Measurements from ENCODE around the gene USH2A.

USH2A gene

GRCh38 chr1:216075339-216075738, 347.9 kb downstream of the USH2A start:
- no peak for DNase-seq (ENCODE audit: low spot score in 2 of 2)
- Mint-ChIP-seq H3K4me1 (no peaks in the 10 kb centered on the region), H3K4me3 (no peak overlapping the region), H3K27me3 (no peaks in the 10 kb centered on the region), H3K27ac (no peak overlapping the region), H3K9me3 (no peaks in the 10 kb centered on the region), H3K36me3 (no peaks in the 10 kb centered on the region)
- no peak for ATAC-seq (ENCODE audit: low read depth)

GRCh38 chr1:216073793-216074595, 349.3 kb downstream of the USH2A start:
- Mint-ChIP-seq H3K4me3 (no peak overlapping the region), H3K9me3 (no peaks in the 10 kb centered on the region)
- ATAC-seq (ENCODE audit: low read depth), result no peak

GRCh38 chr1:216071262-216071661, 352.0 kb downstream of the USH2A start:
- Mint-ChIP-seq H3K27me3 (peaks cover 1% of the 10 kb centered on the region), H3K4me1 (no peaks in the 10 kb centered on the region), H3K9me3 (peaks cover 6% of the 10 kb centered on the region), H3K4me3 (no peak overlapping the region), H3K36me3 (no peaks in the 10 kb centered on the region), H3K27ac (no peak overlapping the region)
- DNase-seq (ENCODE audit: low spot score in 2 of 2) (no peak), ATAC-seq (ENCODE audit: low read depth) (no peak)

More at GRCh38 chr1:216073793-216074595, 349.3 kb downstream of the USH2A start:
- Mint-ChIP-seq H3K36me3 (no peaks in the 10 kb centered on the region), H3K27ac (no peak overlapping the region), H3K4me1 (no peaks in the 10 kb centered on the region), H3K27me3 (no peaks in the 10 kb centered on the region)
- no peak for DNase-seq (ENCODE audit: low spot score in 2 of 2)

GRCh38 chr1:216064643-216065042, 358.6 kb downstream of the USH2A start:
- no peak for DNase-seq (ENCODE audit: low spot score in 2 of 2)
- Mint-ChIP-seq H3K27ac (no peak overlapping the region), H3K4me1 (no peaks in the 10 kb centered on the region), H3K27me3 (peaks cover 1% of the 10 kb centered on the region), H3K9me3 (peaks cover 6% of the 10 kb centered on the region), H3K36me3 (no peaks in the 10 kb centered on the region), H3K4me3 (no peak overlapping the region)
- no peak for ATAC-seq (ENCODE audit: low read depth)

- H3K27me3 Mint-ChIP-seq, result no peaks in the 10 kb centered on the region
- DNase-seq (ENCODE audit: low spot score in 2 of 2) (no peak), ATAC-seq (ENCODE audit: low read depth) (no peak)
- no peak overlapping the region for H3K4me3 Mint-ChIP-seq
- no peaks in the 10 kb centered on the region for H3K36me3 Mint-ChIP-seq
- no peak overlapping the region for H3K27ac Mint-ChIP-seq
- no peaks in the 10 kb centered on the region for H3K4me1 Mint-ChIP-seq
- no peaks in the 10 kb centered on the region for H3K9me3 Mint-ChIP-seq
Observed at GRCh38 chr1:216057947-216058346, 365.3 kb downstream of the USH2A start.

GRCh38 chr1:216057063-216057462, 366.2 kb downstream of the USH2A start:
- H3K27ac Mint-ChIP-seq, result no peak overlapping the region
- no peaks in the 10 kb centered on the region for H3K36me3 Mint-ChIP-seq
- DNase-seq (ENCODE audit: low spot score in 2 of 2), result no peak
- H3K4me1 Mint-ChIP-seq, result no peaks in the 10 kb centered on the region
- ATAC-seq (ENCODE audit: low read depth), result no peak
- no peaks in the 10 kb centered on the region for H3K27me3 Mint-ChIP-seq
- H3K9me3 Mint-ChIP-seq, result no peaks in the 10 kb centered on the region
- H3K4me3 Mint-ChIP-seq, result no peak overlapping the region

GRCh38 chr1:216055004-216055403, 368.2 kb downstream of the USH2A start:
- no peaks in the 10 kb centered on the region for H3K36me3 Mint-ChIP-seq
- no peaks in the 10 kb centered on the region for H3K27me3 Mint-ChIP-seq
- peaks cover 3% of the 10 kb centered on the region for H3K9me3 Mint-ChIP-seq
- H3K27ac Mint-ChIP-seq, result no peak overlapping the region
- no peaks in the 10 kb centered on the region for H3K4me1 Mint-ChIP-seq
- no peak for ATAC-seq (ENCODE audit: low read depth)
- DNase-seq (ENCODE audit: low spot score in 2 of 2), result no peak
- no peak overlapping the region for H3K4me3 Mint-ChIP-seq

- no peak overlapping the region for H3K4me3 Mint-ChIP-seq
- no peak for ATAC-seq (ENCODE audit: low read depth)
Observed at GRCh38 chr1:216054600-216054999, 368.6 kb downstream of the USH2A start.

GRCh38 chr1:216051071-216051470, 372.2 kb downstream of the USH2A start:
- DNase-seq (ENCODE audit: low spot score in 2 of 2) (no peak), ATAC-seq (ENCODE audit: low read depth) (no peak)
- Mint-ChIP-seq H3K4me1 (no peaks in the 10 kb centered on the region), H3K27me3 (no peaks in the 10 kb centered on the region), H3K27ac (no peak overlapping the region), H3K9me3 (peaks cover 5% of the 10 kb centered on the region), H3K36me3 (no peaks in the 10 kb centered on the region), H3K4me3 (no peak overlapping the region)

More at GRCh38 chr1:216054600-216054999, 368.6 kb downstream of the USH2A start:
- Mint-ChIP-seq H3K9me3 (peaks cover 4% of the 10 kb centered on the region), H3K4me1 (no peaks in the 10 kb centered on the region), H3K27me3 (no peaks in the 10 kb centered on the region), H3K36me3 (no peaks in the 10 kb centered on the region), H3K27ac (no peak overlapping the region)
- no peak for DNase-seq (ENCODE audit: low spot score in 2 of 2)

GRCh38 chr1:216049741-216050430, 373.4 kb downstream of the USH2A start:
- H3K4me1 Mint-ChIP-seq, result no peaks in the 10 kb centered on the region
- peaks cover 5% of the 10 kb centered on the region for H3K9me3 Mint-ChIP-seq
- H3K27ac Mint-ChIP-seq, result no peak overlapping the region
- no peaks in the 10 kb centered on the region for H3K27me3 Mint-ChIP-seq
- DNase-seq (ENCODE audit: low spot score in 2 of 2) (no peak), ATAC-seq (ENCODE audit: low read depth) (no peak)
- H3K4me3 Mint-ChIP-seq, result no peak overlapping the region
- no peaks in the 10 kb centered on the region for H3K36me3 Mint-ChIP-seq

GRCh38 chr1:216047811-216048572, 375.3 kb downstream of the USH2A start:
- ATAC-seq (ENCODE audit: low read depth) (no peak), DNase-seq (ENCODE audit: low spot score in 2 of 2) (no peak)
- Mint-ChIP-seq H3K4me3 (no peak overlapping the region), H3K9me3 (peaks cover 5% of the 10 kb centered on the region), H3K27ac (no peak overlapping the region), H3K36me3 (no peaks in the 10 kb centered on the region), H3K27me3 (no peaks in the 10 kb centered on the region), H3K4me1 (no peaks in the 10 kb centered on the region)

GRCh38 chr1:216046336-216046735, 376.9 kb downstream of the USH2A start:
- H3K27me3 Mint-ChIP-seq, result no peaks in the 10 kb centered on the region
- H3K9me3 Mint-ChIP-seq, result peaks cover 5% of the 10 kb centered on the region
- no peak overlapping the region for H3K27ac Mint-ChIP-seq
- no peaks in the 10 kb centered on the region for H3K36me3 Mint-ChIP-seq
- ATAC-seq (ENCODE audit: low read depth) (no peak), DNase-seq (ENCODE audit: low spot score in 2 of 2) (no peak)
- no peaks in the 10 kb centered on the region for H3K4me1 Mint-ChIP-seq
- no peak overlapping the region for H3K4me3 Mint-ChIP-seq

- H3K4me3 Mint-ChIP-seq, result no peak overlapping the region
- H3K36me3 Mint-ChIP-seq, result no peaks in the 10 kb centered on the region
- H3K27me3 Mint-ChIP-seq, result no peaks in the 10 kb centered on the region
- ATAC-seq (ENCODE audit: low read depth) (no peak), DNase-seq (ENCODE audit: low spot score in 2 of 2) (no peak)
- H3K27ac Mint-ChIP-seq, result no peak overlapping the region
- H3K9me3 Mint-ChIP-seq, result peaks cover 2% of the 10 kb centered on the region
- no peaks in the 10 kb centered on the region for H3K4me1 Mint-ChIP-seq
Observed at GRCh38 chr1:216045400-216045799, 377.8 kb downstream of the USH2A start.

GRCh38 chr1:216044538-216044937, 378.7 kb downstream of the USH2A start:
- Mint-ChIP-seq H3K27ac (no peak overlapping the region), H3K4me3 (no peak overlapping the region), H3K27me3 (no peaks in the 10 kb centered on the region), H3K9me3 (peaks cover under 1% of the 10 kb centered on the region), H3K4me1 (no peaks in the 10 kb centered on the region), H3K36me3 (no peaks in the 10 kb centered on the region)
- DNase-seq (ENCODE audit: low spot score in 2 of 2) (no peak), ATAC-seq (ENCODE audit: low read depth) (no peak)
